ENCODE data around the gene NCAM1. TPM values are rescaled to one million over a fixed set of nuclear protein-coding genes. Genes with fewer than 3 reads are reported as not detected.

NCAM1 gene
- total RNA-seq, 3 donors from 2014 or later = 6.3 to 97.0 (median 9.3) TPM

GRCh38 chr11:113248702-113249490 lies 287.7 kb downstream of the NCAM1 start:
- Histone ChIP-seq H3K9me3 (no peaks in the 10 kb centered on the region), H3K36me3 (ENCODE audit: low read depth) (no peaks in the 10 kb centered on the region), H3K4me3 (no peak overlapping the region), H3K4me1 (ENCODE audit: low read depth) (no peaks in the 10 kb centered on the region)
- no peak for TF ChIP-seq CTCF (IDR thresholded peaks at IDR 0.05)
- intact Hi-C loops (cut with DNase I, micrococcal nuclease) = no loop called here
- ATAC-seq = no peak
- DNase-seq = no peak

DNA sequence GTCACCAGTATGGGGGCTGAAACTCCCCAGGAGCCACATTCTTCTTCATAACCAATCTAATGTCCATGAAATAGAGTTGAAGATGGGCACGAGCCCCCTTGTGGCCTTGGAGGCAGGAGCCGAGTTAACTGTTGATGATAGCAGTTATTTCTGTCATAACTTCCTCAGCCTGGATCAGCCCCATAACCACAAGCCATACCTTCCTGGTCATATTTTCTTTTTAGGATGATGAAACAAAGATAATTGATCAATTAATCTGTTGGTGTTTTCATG lies 288.2 kb downstream of the NCAM1 start:
- DNase-seq = no peak
- H3K4me1 ChIP-seq (ENCODE audit: low read depth) = no peaks in the 10 kb centered on the region
- no peak for ATAC-seq
- intact Hi-C loops (cut with DNase I, micrococcal nuclease) = no loop called here
- H3K4me3 ChIP-seq = no peak overlapping the region
- H3K9me3 ChIP-seq = no peaks in the 10 kb centered on the region
- TF ChIP-seq CTCF (IDR thresholded peaks at IDR 0.05) = no peak
- H3K36me3 ChIP-seq (ENCODE audit: low read depth) = no peaks in the 10 kb centered on the region

GRCh38 chr11:113249786-113250185 lies 288.6 kb downstream of the NCAM1 start:
- H3K9me3 ChIP-seq = no peaks in the 10 kb centered on the region
- no peak for TF ChIP-seq CTCF (IDR thresholded peaks at IDR 0.05)
- H3K36me3 ChIP-seq (ENCODE audit: low read depth) = no peaks in the 10 kb centered on the region
- no peak overlapping the region for H3K4me3 ChIP-seq
- intact Hi-C loops (cut with DNase I, micrococcal nuclease) = no loop called here
- DNase-seq (no peak), ATAC-seq (no peak)
- no peaks in the 10 kb centered on the region for H3K4me1 ChIP-seq (ENCODE audit: low read depth)

DNA sequence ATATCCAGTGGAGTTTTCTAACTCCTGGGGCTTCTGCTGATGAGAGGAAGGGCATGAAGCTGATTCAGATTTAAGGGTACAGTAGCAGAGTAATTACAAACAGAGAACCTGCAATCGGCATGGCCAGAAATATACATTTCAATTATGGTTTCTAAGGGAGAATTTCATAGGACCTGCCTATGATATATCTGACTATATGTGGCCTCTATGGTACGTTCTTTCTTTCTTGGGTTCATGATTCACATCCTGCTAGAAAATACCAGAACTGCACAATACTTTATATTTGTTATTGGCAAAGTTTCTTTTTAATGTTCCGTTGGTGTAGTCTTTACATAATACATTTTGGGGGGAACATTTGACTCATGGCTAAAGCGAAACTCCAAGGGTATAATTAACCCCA lies 290.1 kb downstream of the NCAM1 start:
- DNase-seq (no peak), ATAC-seq (no peak)
- no peaks in the 10 kb centered on the region for H3K36me3 ChIP-seq (ENCODE audit: low read depth)
- TF ChIP-seq CTCF (IDR thresholded peaks at IDR 0.05) = no peak
- H3K9me3 ChIP-seq = no peaks in the 10 kb centered on the region
- no peak overlapping the region for H3K4me3 ChIP-seq
- H3K4me1 ChIP-seq (ENCODE audit: low read depth) = no peaks in the 10 kb centered on the region
- intact Hi-C loops (cut with DNase I, micrococcal nuclease) = no loop called here

- Histone ChIP-seq H3K9me3 (no peaks in the 10 kb centered on the region), H3K36me3 (ENCODE audit: low read depth) (no peaks in the 10 kb centered on the region), H3K4me1 (ENCODE audit: low read depth) (no peaks in the 10 kb centered on the region), H3K4me3 (no peak overlapping the region)
- TF ChIP-seq CTCF (IDR thresholded peaks at IDR 0.05) = no peak
- DNase-seq (no peak), ATAC-seq (no peak)
- intact Hi-C loops (cut with DNase I, micrococcal nuclease) = no loop called here
Measured at GRCh38 chr11:113253406-113253805, 292.2 kb downstream of the NCAM1 start.

DNA sequence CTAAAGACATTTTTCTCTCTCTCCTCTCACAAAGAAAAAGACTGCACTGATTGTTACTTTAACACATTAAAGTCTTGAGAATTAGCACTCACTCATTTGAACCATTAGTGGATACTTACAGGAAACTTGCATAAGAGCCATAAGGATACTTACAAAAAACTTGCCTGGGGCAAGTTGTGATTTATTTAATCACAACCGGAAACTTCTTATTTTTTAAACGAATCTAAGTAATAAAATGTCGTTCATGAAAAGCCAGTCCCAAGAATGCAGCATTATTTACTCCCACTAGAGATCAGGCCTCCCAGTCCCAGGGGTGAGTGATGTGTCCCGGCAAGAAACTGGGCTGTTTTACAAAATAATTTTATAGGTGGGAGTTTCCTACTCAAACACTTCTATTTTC lies 293.9 kb downstream of the NCAM1 start:
- DNase-seq (no peak), ATAC-seq (no peak)
- Histone ChIP-seq H3K36me3 (ENCODE audit: low read depth) (no peaks in the 10 kb centered on the region), H3K4me3 (no peak overlapping the region), H3K4me1 (ENCODE audit: low read depth) (no peaks in the 10 kb centered on the region), H3K9me3 (no peaks in the 10 kb centered on the region)
- no peak for TF ChIP-seq CTCF (IDR thresholded peaks at IDR 0.05)
- intact Hi-C loops (cut with DNase I, micrococcal nuclease) = no loop called here

All from mucosa of descending colon (tissue), 3 donors.